ENCODE measurements around the gene SLC29A3. TPM values are rescaled to one million over a fixed set of nuclear protein-coding genes. Genes with fewer than 3 reads are reported as not detected.

The SLC29A3 gene
- polyA plus RNA-seq, 1 donor (not counting 4 experiments of a cell fraction or from before 2014, with no cell fraction given), result 0.52 TPM

GRCh38 chr10:71320592-71320991 lies 1.5 kb downstream of the SLC29A3 start:
- H4K20me1 ChIP-seq (ENCODE audit: control insufficient read depth, extremely low read depth, insufficient read depth, low read length), result no peaks in the 10 kb centered on the region
- H3K4me2 ChIP-seq (ENCODE audit: control insufficient read depth, extremely low read depth, insufficient read depth, low read depth, low read length), result no peak overlapping the region
- H3K9me1 ChIP-seq (ENCODE audit: control insufficient read depth, extremely low read depth, insufficient read depth, low read length), result no peaks in the 10 kb centered on the region
- no peaks in the 10 kb centered on the region for H3K9me3 ChIP-seq (ENCODE audit: control insufficient read depth, low read depth, low read length)
- FAIRE-seq (no peak), DNase-seq (ENCODE audit: low read depth, low spot score) (no peak)
- no peak overlapping the region for H3K4me3 ChIP-seq (ENCODE audit: control insufficient read depth in 2 of 3, extremely low read depth in 1 of 3, insufficient read depth in 2 of 3, low read depth in 1 of 3, low read length in 3 of 3)
- no peaks in the 10 kb centered on the region for H3K4me1 ChIP-seq (ENCODE audit: control insufficient read depth, extremely low read depth, insufficient read depth, low read length)
- H3K27ac ChIP-seq (ENCODE audit: control insufficient read depth, insufficient read depth, low read length), result no peak overlapping the region
- no peaks in the 10 kb centered on the region for H3K79me2 ChIP-seq (ENCODE audit: control insufficient read depth, insufficient read depth, low read length)
- TF ChIP-seq CTCF (optimal IDR thresholded peaks at IDR 0.05 in 1 of 3, IDR thresholded peaks at IDR 0.05 in 1 of 3, conservative IDR thresholded peaks at IDR 0.05 in 1 of 3; ENCODE audit: extremely low read depth in 1 of 3, insufficient read depth in 2 of 3, low read length in 3 of 3) (no peak), EZH2 (IDR thresholded peaks at IDR 0.05; ENCODE audit: low read length) (no peak)
- H3K27me3 ChIP-seq (ENCODE audit: control insufficient read depth, extremely low read depth, insufficient read depth, low read length), result peaks cover 14% of the 10 kb centered on the region
- H3K36me3 ChIP-seq (ENCODE audit: control insufficient read depth in 2 of 2, extremely low read depth in 1 of 2, insufficient read depth in 2 of 2, low read length in 2 of 2), result no peaks in the 10 kb centered on the region
- dilution Hi-C loops (cut with MboI; ENCODE audit: extremely low pct_ligation_motif_present, low sequenced_read_pairs), result no loop called here
- no peak overlapping the region for H2AFZ ChIP-seq (ENCODE audit: control insufficient read depth, low read length)
- H3K9ac ChIP-seq (ENCODE audit: control insufficient read depth, extremely low read depth, insufficient read depth, low read length), result no peak overlapping the region

- DNase-seq (ENCODE audit: low read depth, low spot score), result no peak
Measured at GRCh38 chr10:71321386-71321785, 2.3 kb downstream of the SLC29A3 start.

More at GRCh38 chr10:71321386-71321785, 2.3 kb downstream of the SLC29A3 start:
- FAIRE-seq, result no peak
- no peak for TF ChIP-seq CTCF (optimal IDR thresholded peaks at IDR 0.05 in 1 of 3, IDR thresholded peaks at IDR 0.05 in 1 of 3, conservative IDR thresholded peaks at IDR 0.05 in 1 of 3; ENCODE audit: extremely low read depth in 1 of 3, insufficient read depth in 2 of 3, low read length in 3 of 3)
- no peak for TF ChIP-seq EZH2 (IDR thresholded peaks at IDR 0.05; ENCODE audit: low read length)
- Histone ChIP-seq H3K27me3 (ENCODE audit: control insufficient read depth, extremely low read depth, insufficient read depth, low read length) (peaks cover 16% of the 10 kb centered on the region), H3K9me1 (ENCODE audit: control insufficient read depth, extremely low read depth, insufficient read depth, low read length) (no peaks in the 10 kb centered on the region), H3K9ac (ENCODE audit: control insufficient read depth, extremely low read depth, insufficient read depth, low read length) (no peak overlapping the region), H3K4me2 (ENCODE audit: control insufficient read depth, extremely low read depth, insufficient read depth, low read depth, low read length) (no peak overlapping the region), H3K9me3 (ENCODE audit: control insufficient read depth, low read depth, low read length) (no peaks in the 10 kb centered on the region), H4K20me1 (ENCODE audit: control insufficient read depth, extremely low read depth, insufficient read depth, low read length) (no peaks in the 10 kb centered on the region), H3K36me3 (ENCODE audit: control insufficient read depth in 2 of 2, extremely low read depth in 1 of 2, insufficient read depth in 2 of 2, low read length in 2 of 2) (no peaks in the 10 kb centered on the region), H3K79me2 (ENCODE audit: control insufficient read depth, insufficient read depth, low read length) (no peaks in the 10 kb centered on the region), H3K27ac (ENCODE audit: control insufficient read depth, insufficient read depth, low read length) (no peak overlapping the region), H3K4me3 (ENCODE audit: control insufficient read depth in 2 of 3, extremely low read depth in 1 of 3, insufficient read depth in 2 of 3, low read depth in 1 of 3, low read length in 3 of 3) (no peak overlapping the region), H3K4me1 (ENCODE audit: control insufficient read depth, extremely low read depth, insufficient read depth, low read length) (no peaks in the 10 kb centered on the region), H2AFZ (ENCODE audit: control insufficient read depth, low read length) (no peak overlapping the region)
- dilution Hi-C loops (cut with MboI; ENCODE audit: extremely low pct_ligation_motif_present, low sequenced_read_pairs), result no loop called here
